Measurements from ENCODE around the gene BIN2.

GRCh38 chr12:51346581-51346980 lies 22.6 kb upstream of the BIN2 start, which contains the start of gene CELA1:
- TF ChIP-seq L3MBTL2 (conservative IDR thresholded peaks at IDR 0.05) (no peak), BHLHE40 (IDR thresholded peaks at IDR 0.05; ENCODE audit: borderline replicate concordance) (no peak), FOXK2 (IDR thresholded peaks at IDR 0.05) (no peak), SUZ12 (IDR thresholded peaks at IDR 0.05) (no peak), ARNT (IDR thresholded peaks at IDR 0.05) (no peak), TARDBP (IDR thresholded peaks at IDR 0.05) (no peak), FOXM1 (IDR thresholded peaks at IDR 0.05; ENCODE audit: borderline replicate concordance) (no peak), FOXA1 (IDR thresholded peaks at IDR 0.05) (no peak), PKNOX1 (IDR thresholded peaks at IDR 0.05) (no peak), CTBP1 (IDR thresholded peaks at IDR 0.05; ENCODE audit: borderline replicate concordance) (no peak), ZNF384 (IDR thresholded peaks at IDR 0.05) (no peak), SP1 (IDR thresholded peaks at IDR 0.05) (no peak), HDGF (IDR thresholded peaks at IDR 0.05; ENCODE audit: borderline replicate concordance) (no peak)
